ELF-1 (cell line): Measurements from ENCODE around the gene FBRSL1.

ENCODE experiments used
- DNase-seq: peaks from one replicate; pipeline ENCODE4 v3.0.0-alpha.2; 2016; ENCODE audit warnings: low read depth, low spot score

Gene FBRSL1

DNA sequence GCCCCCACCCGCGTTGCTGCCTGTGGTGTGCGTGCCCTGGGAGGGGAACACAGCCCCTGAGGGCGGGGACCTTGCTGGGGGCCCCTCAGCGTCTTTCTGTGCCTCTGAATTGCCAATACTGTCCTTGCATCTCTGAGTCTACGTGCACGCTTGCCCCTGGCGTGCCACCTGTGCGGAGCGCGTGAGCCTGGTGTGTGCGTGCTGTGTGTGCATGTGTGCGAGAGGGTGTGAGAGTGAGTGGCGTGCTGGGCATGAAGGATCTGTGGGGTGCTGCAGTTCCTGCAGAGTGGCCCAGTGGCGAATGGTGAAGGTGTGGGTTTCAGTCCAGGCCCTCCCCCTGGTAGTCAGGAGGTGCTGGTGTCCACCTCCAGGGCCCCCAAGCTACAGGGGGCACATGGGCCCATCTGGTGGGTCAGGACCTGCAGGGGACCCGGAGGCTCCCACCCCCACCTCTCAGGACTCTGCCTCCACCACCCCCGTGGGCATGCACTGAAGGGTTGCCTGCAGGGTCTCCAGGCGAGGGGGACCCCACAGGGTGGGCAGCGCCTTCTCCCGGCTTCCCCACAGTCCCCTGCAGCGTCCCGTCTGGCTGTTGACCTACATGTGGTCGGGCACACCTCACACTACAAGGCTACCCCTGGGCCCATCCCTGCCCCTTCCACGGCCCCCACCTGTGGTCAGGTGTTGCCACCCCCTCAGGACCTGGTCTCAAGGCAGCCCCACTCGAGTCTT lies 21.0 kb downstream of the FBRSL1 start:
- no peak for DNase-seq

DNA sequence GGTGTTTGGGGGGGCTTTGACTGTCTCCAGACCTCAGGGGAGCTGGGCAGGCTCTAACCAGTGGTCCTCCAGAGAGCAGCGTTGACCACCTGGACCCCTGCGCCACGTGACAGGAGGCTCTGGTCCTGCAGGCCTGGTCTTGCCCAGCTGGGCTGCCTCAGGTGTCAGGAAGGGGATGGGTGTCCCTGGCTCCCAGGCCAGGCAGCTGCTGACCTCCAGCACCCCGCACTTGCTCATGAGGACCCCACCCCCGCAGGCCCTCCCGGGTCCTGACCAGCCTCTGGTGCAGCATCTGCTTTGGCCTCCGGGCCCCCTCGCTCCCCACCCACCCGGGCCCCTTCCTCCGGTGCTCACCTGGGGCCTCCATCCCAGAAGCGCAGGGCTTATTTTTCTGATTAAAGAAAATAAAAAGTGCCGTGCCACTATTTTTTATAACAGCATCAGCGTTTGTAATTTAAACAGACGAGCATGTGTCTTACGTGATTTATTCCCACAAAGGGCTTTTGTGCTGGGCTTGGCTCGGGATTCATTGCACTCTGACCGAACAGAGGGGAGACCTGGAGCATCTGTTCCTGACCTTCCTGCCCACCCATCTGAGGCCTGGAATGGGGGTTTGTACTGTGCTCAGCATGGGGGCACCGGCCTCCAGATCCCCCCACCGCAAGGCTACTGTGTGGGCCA lies 21.7 kb downstream of the FBRSL1 start:
- no peak for DNase-seq

DNA sequence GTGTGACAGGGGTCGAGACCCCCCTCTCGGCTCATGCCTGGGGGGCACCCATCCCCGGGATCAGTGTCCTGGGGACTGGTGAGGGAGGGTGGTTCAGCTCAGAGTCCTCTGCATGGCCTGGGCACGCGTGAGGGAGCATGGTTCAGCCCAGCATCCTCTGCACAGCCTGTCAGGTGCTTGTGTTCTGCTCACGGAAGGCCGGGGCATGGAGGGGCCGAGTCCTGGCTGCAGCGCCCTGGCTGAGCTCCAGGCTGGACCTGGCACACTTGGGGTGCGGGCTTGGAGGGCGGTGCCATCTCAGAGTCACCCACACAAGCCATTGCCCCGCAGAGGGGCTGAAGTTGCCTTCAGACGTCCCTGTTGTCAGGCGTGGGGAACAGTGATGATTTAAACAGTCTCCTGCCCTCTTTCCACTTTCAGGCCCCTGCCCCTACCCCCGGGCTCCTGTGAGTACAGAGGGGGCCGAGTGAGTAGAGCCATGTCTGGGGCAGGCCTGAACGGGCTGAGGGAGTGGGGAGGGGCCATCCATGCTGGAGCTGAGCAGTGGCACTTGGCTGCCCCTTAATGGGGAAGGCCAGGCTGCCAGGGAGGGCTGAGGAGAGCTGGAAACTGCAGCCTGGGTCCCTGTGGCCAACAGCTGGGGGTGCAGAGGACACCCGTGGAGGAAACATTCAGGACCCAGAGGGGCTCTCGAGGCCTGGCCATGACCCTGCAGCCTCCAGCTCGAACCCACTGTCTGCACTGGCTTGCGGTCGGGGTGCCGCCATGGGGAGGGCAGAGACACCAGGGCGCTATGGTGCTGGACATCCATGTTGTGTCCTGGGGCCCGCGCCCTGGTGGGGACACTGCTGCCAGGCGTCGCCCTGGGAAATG lies 22.5 kb downstream of the FBRSL1 start:
- no peak for DNase-seq

DNA sequence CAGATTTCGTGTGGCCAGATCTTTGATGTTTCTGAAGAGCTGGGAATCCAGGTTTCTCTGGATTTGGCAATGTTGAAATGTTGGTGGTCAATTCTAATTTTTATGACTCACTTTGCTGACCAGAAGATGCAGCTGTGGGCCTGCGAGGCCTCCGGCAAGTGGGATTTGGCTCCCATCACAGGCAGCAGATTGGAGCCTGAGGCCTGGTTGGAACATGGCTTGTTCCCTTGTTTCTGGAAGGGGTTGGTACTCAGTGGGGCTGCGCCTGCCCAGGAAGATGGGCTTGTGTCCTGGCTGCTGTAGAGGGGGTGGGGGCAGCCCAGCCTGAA lies 23.1 kb downstream of the FBRSL1 start:
- no peak for DNase-seq

DNA sequence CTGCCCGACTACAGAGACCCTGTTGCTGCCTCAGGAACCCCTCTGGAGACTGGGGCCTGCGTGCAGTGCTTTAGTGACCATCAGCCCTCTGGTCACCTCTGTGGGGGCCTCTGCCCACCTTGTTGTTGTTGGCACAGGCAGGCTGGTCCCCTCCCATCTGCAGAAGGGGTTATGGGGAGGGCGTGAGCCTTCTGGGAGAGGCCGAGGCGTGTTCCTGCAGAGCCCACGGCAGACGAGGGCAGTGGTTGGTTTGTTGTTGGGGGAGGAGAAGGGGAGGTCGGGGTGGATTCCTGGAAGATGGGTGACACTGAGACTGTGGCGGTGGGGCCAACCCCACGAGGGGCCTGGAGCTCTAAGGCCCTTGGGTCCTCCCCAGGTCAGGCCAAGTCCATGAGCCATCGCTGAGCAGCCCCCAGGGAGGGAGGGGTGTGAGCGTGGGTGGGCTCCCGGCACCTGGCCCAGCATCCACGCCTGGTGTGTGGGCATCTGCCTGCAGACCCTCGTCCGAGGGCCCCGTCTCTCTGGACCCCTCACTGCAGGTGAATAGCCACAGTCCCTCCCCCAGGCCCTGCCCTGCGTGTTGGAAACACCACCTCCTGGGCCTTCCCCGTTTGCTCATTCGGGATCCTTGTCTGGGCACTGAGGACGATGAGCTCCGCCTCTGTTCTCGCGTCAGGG lies 23.6 kb downstream of the FBRSL1 start:
- DNase-seq = no peak

DNA sequence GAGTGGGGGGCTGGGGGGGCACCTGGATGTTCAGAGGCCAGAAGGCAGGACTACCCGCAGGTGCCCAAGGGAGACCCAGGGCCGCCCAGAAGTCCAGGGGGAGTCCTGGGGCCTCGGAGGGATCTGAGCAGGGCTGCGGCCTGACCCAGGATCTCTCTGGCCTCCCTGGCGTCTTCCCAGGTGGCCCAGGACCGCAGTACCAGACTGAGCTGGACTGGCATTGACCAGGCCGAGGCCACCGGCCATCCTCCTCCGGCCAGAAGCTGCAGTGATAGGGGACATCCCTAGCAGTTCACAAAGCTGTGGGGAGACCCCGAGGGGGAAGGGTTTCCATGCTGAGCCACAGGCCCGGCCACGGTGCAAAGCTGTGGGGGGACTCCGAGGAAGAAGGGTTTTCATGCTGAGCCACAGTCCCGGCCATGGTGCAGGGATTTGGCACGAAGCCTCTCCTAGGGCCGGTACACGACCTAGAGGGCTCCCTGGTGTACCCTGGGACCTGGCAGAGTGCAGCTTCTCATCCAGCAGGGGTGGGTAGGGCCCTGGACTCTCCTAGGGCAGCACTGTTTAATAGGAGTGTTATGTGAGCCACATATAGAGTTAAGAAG lies 24.4 kb downstream of the FBRSL1 start:
- no peak for DNase-seq

DNA sequence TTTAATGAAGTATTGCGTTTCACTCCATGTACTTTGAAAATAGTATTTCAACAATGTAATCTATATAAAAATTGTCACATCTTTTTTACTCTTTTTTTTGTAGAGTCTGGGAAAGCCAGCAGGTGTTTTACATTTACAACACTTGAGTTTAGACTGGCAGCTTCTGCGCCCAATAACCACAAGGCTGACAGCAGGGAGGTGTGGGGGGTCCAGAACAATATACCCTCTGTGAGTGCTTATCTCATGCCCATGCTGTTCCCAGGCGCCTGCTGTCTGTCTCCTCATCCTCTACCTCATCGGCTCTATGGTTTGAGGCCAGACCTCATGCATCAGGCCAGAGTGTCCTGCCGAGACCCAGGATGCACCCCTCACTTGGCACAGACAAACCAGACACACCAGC lies 24.9 kb downstream of the FBRSL1 start:
- no peak for DNase-seq

DNA sequence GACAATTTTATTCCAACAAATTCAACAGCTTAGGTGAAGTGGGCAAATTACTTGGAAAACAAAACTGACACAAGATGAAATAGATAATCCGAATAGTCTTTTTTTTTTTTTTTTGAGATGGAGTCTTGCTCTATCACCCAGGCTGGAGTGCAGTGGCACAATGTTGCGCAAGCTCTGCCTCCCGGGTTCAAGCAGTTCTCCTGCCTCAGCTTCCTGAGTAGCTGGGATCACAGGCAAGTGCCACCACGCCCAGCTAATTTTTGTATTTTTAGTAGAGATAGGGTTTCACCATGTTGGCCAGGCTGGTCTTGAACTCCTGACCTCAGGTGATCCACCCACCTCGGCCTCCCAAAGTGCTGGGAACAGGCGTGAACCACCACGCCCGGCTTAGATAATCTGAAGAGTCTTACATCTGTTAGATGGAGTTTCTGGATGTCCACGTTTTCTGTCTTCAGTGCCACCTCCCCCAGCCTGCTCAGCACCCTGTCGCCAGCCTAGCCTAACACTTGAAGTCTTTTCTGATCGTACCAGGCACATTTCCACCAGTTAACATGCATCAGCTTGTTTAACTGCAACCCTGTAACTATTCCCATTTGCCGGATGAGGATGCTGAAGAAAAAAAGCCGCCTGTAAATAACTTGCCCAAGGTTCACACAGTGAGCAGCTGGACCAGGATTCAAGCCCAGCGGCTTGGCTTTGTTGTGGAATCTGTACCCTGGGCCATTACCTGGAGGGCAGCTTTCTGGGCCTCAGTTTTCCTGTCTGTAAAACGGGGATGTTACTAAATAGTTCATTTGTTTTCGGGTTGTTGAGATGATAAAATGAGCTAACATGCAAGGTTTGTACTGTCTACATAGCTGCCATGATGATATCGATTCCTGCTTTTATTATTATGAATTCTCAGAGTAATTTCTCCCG lies 26.4 kb downstream of the FBRSL1 start:
- DNase-seq = no peak

DNA sequence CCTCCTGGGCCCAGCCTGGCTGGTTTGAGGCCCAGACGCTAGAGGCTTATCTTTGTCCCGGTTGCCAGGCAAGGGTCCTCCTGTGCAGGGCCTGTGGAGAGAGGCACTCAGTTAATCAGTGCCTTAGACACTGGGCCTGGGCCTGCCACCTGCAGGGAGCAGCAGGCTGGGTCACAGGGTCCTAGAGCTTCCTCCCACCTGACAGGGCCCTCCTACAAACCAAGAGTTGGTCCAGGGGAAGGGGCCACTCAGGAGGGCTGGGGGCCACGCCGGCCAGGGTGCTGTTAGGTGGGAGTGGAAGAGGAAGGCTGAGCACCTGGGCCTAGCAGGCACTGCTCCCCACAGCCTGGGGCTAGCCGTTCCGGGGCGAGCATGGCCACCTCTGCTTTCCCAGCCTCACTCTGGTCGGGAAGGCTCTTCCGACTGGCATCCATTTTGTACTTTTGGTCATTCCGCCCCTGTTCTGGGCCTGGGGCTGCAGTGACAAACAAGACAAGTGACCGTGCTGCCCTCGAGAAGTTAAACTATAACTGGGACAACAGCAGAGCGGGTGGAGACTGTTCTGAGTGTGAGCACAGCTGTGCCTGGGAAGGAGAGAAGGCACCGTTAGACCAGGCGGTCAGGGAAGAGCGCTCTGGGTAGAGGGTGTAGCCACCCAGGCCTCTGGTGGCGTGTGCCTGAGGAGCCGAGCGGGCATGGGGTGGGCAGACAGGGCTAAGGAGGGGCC lies 27.2 kb downstream of the FBRSL1 start:
- DNase-seq = no peak

DNA sequence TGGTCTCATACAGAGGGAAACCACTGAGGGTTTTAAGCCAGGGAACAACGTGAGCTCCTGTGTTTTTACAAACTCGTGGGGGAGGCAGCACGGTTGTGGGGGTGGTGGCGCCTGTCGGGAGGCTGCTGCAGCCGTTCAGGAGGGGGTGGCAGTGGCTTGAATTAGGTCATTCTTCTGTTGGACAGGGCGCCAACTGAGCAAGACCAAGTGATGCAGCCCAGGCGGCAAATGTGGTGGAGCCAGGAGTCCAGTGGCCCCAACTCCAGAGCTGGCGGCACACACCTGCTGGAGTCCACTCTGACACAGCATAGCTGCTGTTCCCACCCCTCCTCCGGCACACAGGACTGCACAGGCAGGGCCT lies 27.8 kb downstream of the FBRSL1 start:
- no peak for DNase-seq

DNA sequence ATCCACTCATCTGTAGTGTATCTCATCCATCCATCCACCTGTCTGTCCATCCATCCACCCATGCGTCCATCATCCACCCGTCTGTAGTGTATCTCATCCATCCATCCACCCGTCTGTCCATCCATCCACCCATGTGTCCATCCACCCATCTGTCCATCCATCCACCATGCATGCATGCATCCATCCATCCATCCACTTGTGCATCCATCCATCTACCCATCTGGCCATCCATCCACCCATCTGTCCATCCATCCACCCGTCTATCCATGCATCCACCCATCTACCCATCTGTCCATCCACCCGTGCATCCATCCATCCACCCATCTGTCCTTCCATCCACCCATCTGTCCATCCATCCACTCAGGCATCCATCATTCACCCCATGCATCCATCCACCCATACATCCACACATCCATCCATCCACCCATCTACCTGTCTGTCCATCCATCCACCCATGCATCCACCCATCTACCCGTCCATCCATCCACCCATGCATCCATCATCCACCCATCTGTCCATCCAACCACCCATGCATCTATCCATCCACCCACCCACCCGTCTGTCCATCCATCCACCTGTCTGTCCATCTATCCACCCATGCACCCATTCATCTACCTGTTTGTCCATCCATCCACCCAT lies 28.5 kb downstream of the FBRSL1 start:
- DNase-seq = no peak

DNA sequence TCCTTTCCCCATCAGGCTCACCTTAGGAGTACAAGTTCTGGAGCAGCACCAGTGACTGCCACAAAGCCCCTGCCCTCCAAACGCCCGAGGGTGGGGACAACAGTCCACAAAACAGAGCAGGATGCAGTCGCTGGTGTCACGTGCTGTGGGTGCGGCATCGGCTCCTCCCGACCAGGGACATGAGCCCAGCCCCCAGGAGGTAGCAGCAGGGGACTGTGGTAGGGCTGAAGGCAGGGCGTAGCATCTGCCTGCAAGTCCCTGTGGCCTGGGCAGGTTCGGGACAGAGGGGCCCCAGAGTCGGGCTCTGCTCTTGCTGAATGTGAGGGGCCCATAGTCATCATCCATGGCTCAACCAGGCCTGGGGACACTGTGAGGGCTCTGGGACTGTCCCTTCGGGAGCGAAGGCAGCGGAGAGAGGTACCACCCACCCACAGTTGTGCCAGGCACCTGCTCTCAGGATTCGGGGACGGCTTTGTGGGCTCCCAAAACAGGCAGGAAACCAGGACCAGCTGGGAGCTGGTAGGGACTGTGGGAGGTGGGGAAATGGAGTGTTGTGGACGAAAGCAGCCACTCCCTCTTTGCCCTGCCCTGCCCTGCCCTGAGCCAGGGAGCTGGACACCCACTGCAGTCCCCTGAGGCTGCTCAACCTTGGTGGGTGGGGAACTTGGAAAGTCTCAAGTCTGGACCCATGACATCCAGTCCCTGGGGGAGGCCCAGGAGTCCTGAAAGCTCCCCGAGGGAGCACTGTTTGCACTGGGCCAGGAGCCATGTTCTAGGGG lies 30.7 kb downstream of the FBRSL1 start:
- no peak for DNase-seq

DNA sequence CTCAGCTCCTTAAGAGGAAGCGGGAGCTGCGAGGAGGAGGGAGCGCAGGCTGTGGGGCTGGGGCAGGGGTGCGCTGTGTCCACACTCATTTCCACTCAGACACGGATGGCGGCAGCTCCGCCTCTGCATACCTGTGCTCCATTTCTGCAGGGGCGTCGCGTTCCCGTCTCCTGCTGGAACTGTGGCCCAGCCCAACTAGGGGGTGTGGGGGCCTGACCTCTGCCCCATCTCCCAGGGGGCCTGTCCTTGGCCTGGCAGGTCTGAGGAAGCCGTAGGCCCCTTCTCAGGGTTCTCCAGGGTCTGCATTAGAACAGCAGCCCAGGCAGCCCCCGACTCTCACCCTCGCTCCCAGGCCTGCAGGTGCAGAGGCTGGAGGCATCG lies 31.2 kb downstream of the FBRSL1 start:
- no peak for DNase-seq

DNA sequence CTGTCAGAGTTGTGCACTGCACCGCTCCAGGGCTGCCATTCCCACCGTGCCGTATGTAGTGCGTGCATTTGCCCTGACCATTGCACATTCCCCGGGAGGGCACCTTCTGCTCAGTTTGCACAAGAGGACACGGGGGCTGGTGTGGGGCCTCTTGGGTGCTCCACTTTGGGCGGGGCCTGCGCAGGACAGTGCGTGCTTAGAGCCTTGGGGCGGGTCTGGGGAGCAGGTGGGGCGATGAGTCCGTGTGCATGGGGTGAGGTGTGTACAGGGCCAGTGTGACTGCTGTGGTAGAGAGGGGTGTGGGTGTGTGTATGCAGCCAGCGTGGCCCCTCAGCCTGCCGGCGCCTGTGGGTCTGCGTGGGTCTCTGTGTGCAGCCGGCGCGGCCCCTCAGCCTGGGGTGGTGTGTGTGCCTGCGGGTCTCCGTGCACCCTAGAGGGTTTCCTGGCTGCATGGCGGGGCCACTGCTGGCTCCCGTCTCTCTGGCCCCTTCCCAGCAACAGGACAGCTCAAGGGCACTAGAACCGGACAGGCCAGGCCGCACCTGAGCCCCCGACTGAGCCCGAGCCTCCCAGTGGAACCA lies 31.9 kb downstream of the FBRSL1 start:
- DNase-seq = no peak

DNA sequence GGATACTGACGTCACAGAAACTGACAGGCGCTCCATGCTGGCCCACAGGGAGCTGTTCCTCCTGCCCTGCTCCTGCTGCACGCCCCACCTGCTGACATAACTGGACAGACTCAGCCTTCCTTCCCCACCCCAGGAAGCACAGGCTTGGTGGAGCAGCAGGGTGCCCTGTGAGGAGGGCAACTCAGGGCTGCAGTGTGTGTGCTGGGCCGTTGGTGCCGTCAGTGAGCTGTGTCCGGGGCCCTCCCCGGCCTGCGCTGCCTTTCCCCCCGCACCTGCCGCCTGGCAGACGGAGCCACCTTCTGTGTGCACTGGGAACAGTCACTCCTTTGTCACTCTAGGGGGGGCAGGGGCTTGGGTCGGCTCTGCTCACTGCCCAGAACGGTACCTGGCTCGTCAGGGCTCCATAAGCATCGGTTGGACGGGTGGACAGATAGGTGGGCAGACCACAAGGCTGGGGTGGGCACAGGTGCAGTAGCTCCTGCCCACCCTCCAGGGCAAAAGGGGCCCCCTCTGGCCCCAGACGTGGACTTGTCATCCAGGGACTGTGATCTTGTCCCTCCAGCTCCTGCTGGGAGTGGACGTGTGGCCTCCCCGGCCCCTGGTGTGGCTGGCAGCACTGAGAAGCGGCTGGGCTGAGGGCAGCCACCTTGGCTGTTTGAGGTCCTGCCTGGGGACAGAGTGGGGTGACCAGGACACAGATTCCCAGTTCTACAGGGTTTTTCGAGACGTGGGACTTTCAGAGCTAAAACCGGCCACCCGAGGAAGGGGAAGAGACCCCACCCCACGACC lies 32.8 kb downstream of the FBRSL1 start:
- no peak for DNase-seq

DNA sequence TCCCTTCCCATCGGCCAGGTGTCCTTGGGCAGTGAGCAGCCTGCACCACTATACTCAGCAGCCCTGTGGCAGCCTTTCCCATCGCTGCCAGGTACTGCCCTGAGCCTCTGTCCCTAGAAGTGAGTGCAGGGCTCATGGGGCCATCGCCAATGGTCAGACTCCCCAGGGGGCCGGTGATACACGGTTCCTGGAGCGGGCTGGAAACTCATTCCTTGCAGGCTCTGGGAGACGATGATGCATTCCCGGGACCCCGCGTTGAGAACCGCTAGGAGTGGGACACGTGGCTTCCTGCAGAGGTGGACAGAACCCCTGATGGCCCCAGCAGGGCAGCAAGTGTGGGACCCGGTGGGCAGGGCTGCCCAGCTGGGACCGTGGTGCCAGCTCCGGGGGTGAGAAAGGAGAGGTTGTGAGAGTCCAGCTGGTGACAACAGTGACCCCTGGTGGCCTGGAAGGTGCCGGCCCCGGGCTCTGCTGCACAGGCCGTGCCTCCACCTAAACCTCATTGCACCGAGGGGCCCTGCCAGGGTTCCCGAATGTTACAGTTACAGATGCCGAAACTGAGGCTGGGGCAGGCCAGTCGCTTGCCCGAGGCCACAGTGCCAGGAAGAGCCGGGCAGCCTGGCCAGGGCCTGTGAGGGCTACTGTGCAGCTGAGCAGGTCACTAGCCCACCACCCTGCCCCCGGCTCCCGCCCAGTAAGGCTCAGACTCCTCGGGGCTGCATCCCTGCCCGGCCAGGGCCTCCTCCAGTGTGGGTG lies 33.8 kb downstream of the FBRSL1 start:
- peak; percentile 87 for DNase-seq

DNA sequence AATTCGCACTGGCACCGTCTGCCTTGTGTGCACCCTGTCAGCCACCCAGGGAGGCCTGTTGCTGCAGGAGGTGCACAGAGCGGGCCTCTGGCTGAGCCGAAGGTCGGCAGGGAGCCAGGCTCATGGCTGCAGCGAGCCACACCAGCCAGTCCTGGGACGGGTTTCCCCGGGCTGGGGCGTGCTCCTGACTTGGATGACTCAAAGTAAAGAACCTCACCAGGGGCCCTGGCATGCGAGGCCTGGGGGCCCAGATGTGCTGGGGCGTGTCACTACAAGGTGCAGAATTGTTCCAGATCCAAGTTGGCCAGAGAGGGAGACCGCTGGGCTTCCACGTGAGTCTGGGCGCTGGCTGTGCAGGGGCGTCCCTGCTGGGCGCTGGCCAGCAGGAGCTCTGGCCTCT lies 34.5 kb downstream of the FBRSL1 start:
- DNase-seq = peak; percentile 30
